ENCODE data around the gene RND2.
"Not testable (repeated sequence)": the region's sequence is repeated elsewhere in the genome, so short reads cannot be mapped to it uniquely, and the experiment has no call there.

Gene RND2

GRCh38 chr17:43027091-43028032 is 2.3 kb downstream of the RND2 start:
- DNase-seq = no peak

GRCh38 chr17:43028221-43028861 is 3.3 kb downstream of the RND2 start:
- no peak for DNase-seq

- no peak for DNase-seq
Measured at GRCh38 chr17:43030137-43030767, 5.2 kb downstream of the RND2 start.

GRCh38 chr17:43031666-43032065 is 6.6 kb downstream of the RND2 start:
- no peak for DNase-seq

DNA sequence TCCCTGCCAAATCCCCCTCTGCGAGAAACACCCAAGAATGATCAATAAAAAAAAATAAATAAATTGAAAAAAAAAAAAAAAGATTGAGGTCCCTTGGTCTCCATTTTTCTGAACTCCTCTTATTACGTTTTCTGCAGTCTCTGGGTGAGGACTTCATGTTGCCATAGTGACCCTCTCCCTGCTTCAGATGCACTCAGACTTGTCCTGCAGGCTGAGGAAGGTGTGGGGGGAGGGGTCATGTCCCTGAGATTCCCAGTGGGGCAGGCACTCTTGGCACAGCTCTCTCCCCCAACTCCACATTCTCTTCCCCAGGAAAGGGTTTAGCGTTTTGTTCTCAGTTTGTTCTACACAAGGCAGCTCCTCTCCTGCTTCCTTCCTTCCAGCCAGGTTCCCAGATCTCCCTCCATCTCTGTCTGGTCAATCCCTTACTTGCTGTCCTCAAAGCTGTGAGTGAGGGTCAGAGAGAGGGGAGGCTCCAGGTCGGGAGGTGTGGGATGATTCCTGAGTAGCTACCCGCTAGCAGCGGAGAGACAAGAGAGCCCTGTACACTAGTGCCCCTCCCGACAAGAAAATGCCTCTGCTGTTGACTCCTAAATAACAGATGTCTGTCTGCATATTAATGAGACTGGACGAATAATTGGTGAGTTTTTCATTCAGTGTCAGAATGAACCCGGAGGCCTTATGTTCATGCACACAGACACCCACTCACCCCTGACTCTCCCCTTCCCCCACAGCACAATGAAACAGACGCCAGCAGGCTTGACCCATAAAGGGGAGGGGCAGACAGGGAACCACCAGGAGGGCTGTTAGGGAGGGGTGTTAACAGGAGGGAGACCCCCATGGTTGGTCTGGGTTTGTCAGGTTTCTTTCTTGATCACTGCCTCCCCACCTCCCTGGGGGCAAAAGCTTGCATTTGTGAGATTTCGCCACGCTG is 9.2 kb downstream of the RND2 start:
- DNase-seq = no peak

DNA sequence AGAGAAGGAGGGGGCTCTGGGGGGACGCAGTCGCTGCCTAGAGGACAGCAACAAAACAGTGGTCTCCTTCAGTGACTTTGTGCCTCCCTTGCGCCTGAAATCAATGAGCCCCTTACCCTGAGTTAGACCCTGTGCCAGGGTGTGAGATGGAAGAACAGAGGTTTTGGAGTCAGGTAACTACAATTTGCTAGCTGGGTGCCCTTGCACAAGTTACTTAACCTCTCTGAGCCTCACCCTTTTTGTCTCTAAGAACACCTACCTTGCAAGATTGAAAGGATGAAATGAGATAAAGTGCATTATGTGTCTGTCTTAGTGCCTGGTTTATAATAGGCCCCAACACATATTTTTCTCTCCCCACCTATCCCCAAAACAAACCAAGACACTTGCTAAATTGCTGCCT is 9.9 kb downstream of the RND2 start:
- no peak for DNase-seq

- no peak for DNase-seq
Measured at GRCh38 chr17:43039646-43040045, 14.6 kb downstream of the RND2 start.

- no peak for DNase-seq
Measured at GRCh38 chr17:43040655-43041054, 15.6 kb downstream of the RND2 start.

- DNase-seq = no peak
Measured at GRCh38 chr17:43042025-43042628, 17.1 kb downstream of the RND2 start.

GRCh38 chr17:43043307-43043706 is 18.3 kb downstream of the RND2 start:
- DNase-seq = no peak

DNA sequence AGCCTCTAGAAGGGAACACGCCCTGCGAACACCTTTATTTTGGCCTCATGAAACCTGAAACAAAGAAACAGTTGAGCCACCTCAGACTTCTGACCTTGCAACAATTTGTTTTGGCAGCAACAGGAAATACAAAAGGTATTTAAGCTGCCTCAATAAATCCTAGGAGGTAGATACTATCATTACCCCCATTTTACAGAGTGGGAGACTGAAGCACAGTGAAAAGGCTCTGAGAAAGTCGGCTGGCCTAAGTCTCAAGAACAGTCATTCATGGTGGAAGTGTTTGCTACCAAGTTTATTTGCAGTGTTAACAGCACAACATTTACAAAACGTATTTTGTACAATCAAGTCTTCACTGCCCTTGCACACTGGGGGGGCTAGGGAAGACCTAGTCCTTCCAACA is 19.0 kb downstream of the RND2 start:
- DNase-seq = no peak

DNA sequence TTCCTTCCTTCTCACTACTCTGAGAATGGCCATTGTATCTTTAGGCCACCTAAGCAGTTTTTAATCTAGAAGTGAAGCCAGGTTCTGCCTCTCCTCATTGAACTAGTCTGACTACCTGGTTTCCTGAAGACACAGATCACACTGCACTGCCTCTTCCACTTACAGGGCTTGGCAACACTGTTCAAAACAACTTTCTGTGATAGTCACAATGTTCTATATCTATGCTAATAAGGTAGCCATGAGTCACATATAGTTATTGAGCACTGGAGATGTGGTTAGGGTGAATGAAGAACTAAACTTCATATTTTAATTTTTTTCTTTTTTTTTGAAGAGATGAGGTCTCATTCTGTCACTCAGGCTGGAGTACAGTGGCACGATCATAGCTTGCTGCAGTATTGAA is 26.9 kb downstream of the RND2 start:
- DNase-seq = no peak

DNA sequence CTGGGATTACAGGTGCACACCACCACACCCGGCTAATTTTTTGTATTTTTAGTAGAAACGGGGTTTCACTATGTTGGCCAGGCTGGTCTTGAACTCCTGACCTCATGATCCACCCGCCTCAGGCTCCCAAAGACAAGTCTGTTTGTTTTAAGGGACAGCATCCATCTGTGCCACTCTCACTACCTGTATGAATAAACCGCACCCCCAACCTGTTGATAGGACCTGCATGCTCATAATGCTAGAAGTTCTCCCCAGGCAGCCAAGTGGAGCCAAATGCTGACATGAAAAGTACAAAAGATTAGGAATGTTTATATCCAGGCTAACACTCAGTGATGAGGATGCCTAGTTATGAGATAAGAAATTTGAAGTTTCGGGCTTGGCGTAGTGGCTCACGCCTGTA is 28.0 kb downstream of the RND2 start:
- not testable (repeated sequence) for DNase-seq

GRCh38 chr17:43056051-43056450 is 31.0 kb downstream of the RND2 start:
- DNase-seq = no peak

DNA sequence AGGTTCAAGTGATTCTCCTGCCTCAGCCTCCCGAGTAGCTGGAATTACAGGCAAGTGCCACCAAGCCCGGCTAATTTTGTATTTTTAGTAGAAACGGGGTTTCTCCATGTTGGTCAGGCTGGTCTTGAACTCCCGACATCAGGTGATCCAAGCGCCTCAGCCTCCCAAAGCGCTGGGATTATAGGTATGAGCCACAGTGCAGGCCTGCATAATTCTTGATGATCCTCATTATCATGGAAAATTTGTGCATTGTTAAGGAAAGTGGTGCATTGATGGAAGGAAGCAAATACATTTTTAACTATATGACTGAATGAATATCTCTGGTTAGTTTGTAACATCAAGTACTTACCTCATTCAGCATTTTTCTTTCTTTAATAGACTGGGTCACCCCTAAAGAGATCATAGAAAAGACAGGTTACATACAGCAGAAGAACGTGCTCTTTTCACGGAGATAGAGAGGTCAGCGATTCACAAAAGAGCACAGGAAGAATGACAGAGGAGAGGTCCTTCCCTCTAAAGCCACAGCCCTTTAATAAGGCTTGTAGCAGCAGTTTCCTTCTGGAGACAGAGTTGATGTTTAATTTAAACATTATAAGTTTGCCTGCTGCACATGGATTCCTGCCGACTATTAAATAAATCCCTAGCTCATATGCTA is 38.1 kb downstream of the RND2 start:
- no peak for DNase-seq

DNA sequence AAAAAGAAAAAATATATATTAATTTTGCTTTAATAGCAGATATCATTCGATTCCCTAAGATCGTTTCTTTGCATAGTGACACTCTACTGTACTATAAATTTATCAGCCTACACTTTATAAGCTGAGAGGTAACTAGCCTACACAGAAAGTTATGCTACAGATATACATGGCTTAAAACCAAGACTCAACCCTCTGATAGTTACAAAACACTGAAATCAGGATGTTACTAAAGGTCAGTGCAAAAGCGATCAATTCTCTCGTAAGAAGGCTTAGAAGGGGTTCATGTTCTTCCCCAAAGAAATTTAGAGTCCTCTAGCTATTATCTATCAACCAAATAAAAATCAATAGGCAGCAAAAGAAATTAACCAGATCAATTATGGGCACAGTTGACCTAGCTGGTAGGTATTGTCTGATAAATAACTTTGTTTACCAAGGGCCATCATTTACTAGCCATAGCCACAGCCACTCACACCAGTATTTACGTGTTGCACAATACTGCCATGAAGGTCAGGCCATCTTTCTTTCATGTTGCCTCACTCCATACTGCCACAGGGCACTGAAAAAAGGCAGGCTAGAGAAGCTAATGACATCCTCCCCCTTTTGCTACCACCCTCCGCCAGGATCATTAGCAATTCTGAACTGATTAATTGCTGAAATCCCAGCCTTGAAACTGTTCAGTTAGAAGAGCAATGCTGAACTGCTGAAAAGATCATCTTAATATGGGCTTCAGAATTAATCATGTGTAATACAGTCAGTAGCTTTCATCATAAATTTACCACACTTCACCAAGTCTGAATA is 43.7 kb downstream of the RND2 start:
- no peak for DNase-seq

DNA sequence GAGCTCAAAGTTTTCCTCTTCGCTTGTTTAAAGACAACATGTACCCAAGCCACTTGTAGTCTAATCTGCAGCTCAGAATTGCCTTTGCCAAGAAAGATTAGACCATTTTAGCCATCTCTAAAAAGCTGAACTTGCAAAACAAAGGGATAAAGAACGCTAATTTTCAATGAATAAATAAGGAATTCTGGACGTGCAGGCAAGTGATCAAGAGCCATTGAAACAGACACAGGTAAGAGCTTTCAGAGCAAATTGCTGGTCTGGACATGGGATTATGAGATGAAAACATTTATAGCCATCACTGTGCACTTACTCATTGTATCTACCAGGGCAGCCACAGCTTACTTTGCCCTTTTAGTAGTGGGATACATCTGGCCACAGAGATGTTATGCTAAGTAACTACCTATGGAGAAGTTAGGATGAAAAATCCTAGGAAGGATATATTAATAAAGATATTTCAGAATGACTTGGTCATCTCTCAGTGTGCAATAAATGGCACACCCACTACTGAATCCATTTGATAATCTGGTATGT is 44.4 kb downstream of the RND2 start:
- no peak for DNase-seq

DNA sequence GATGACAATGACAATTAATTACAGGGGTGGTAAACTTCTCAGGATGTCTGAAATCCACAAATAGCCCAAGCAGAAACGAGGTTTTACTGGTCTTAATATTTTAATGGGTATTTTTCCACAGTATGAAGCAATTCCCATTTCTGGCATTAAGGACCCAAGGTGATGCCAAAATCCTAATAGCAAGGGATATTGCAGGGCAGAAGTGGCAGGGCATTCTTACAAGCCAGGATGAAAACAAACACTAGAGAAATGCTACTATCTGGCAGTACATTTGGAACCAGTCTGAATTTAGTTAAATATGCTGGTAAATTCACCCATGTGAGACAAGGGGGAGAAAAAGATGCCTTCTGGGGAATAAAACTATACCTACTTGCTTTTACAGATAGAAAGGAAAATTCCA is 45.2 kb downstream of the RND2 start:
- no peak for DNase-seq

DNA sequence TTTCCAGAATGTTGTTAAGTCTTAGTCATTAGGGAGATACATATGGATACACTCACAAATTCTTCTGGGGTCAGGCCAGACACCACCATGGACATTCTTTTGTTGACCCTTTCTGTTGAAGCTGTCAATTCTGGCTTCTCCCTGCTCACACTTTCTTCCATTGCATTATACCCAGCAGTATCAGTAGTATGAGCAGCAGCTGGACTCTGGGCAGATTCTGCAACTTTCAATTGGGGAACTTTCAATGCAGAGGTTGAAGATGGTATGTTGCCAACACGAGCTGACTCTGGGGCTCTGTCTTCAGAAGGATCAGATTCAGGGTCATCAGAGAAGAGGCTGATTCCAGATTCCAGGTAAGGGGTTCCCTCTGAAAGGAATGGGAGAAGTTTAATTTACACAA is 45.8 kb downstream of the RND2 start:
- DNase-seq = no peak

GRCh38 chr17:43074869-43075268 is 49.8 kb downstream of the RND2 start:
- DNase-seq = no peak

Data from cortex of kidney (tissue), 1 donor.